Measurements from ENCODE around the gene LMBR1L. TPM values are rescaled to one million over a fixed set of nuclear protein-coding genes. Genes with fewer than 3 reads are reported as not detected.

The LMBR1L gene
- polyA plus RNA-seq, 3 donors = 22.0 to 104 (median 25.9) TPM

DNA sequence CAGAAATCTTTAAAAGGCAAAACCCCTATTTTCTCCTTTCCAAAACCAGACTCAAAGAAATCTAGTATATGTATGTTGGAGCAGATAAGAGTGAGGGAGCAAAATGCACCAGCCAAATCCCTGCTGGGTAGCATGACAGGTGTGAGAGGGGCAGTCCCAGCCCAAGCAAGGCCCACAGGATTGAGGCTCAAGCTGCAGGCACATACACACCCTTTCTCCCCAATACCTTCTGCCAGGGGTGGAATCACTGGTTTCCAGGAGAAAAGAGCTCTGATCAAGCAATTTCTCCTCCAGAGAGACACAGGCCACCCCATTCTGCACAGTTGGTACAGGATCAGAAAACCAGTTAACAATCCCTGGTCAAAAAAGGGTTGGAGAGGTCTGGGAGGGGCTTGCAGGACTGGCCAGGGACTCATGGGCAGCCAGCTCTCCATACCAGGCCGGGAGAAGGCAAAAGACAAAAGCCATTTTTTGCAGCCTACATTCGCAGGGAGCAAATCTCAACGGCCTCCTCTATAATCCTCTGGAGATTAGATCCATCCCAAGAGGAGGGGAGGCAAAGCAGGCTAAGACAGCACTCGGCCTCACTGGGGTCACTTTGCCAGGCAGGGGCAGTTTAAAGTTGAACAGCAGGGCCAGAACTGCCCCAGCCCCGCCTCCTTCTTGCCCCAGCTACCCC, 52.1 kb downstream of the LMBR1L start:
- Histone ChIP-seq H3K4me1 (ENCODE audit: control insufficient read depth in 1 of 2, insufficient read depth in 2 of 2, low read length in 2 of 2) (peaks cover 44 to 50% of the 10 kb centered on the region in 2 donors), H3K4me2 (replicated peaks; ENCODE audit: extremely low read depth, low read length, poor library complexity, severe bottlenecking) (peak overlapping the region; percentile 98), H3K79me2 (ENCODE audit: insufficient read depth, low read length) (peaks cover 77% of the 10 kb centered on the region), H3K9me3 (replicated peaks in 1 of 2; ENCODE audit: control insufficient read depth in 1 of 2, insufficient read depth in 1 of 2, low read length in 2 of 2) (no peaks in the 10 kb centered on the region), H3K9ac (ENCODE audit: insufficient read depth, low read length, poor library complexity, severe bottlenecking) (peak overlapping the region; percentile 93), H3K36me3 (replicated peaks in 1 of 2; ENCODE audit: control insufficient read depth in 1 of 2, insufficient read depth in 2 of 2, low read length in 2 of 2) (peaks cover 15 to 19% of the 10 kb centered on the region in 2 donors), H3K27me3 (ENCODE audit: control insufficient read depth in 2 of 2, insufficient read depth in 2 of 2, low read length in 2 of 2) (no peaks in the 10 kb centered on the region), H2AFZ (ENCODE audit: insufficient read depth, low read depth, low read length, poor library complexity, severe bottlenecking) (no peak overlapping the region), H4K20me1 (ENCODE audit: insufficient read depth, low read length) (peaks cover 55% of the 10 kb centered on the region), H3K4me3 (replicated peaks in 1 of 3; ENCODE audit: low read depth in 2 of 3, low read length in 3 of 3) (peak overlapping the region; percentile 75 to 97 (median 92)), H3K27ac (ENCODE audit: low read depth in 1 of 2, low read length in 2 of 2) (peak overlapping the region; percentile 66 to 92)
- Mint-ChIP-seq H3K27me3 (ENCODE audit: low read depth in 3 of 3) (peaks cover 0 to 1% (median 0%) of the 10 kb centered on the region in 3 donors), H3K36me3 (peaks cover 20 to 28% of the 10 kb centered on the region in 2 donors), H3K9me3 (no peaks in the 10 kb centered on the region), H3K27ac (peak overlapping the region; percentile 86 to 96 (median 93)), H3K4me1 (peaks cover 56% of the 10 kb centered on the region), H3K4me3 (peak overlapping the region; percentile 96 to 97)
- intact Hi-C loops (cut with micrococcal nuclease) = loop anchor here (5.0 kb wide), 2 partner anchors 41 to 74 kb away; partner anchors contain the start of genes PRKAG1 (in 2 of the 2) and TUBA1B (in 1 of the 2)
- TF ChIP-seq, protein P1, sequence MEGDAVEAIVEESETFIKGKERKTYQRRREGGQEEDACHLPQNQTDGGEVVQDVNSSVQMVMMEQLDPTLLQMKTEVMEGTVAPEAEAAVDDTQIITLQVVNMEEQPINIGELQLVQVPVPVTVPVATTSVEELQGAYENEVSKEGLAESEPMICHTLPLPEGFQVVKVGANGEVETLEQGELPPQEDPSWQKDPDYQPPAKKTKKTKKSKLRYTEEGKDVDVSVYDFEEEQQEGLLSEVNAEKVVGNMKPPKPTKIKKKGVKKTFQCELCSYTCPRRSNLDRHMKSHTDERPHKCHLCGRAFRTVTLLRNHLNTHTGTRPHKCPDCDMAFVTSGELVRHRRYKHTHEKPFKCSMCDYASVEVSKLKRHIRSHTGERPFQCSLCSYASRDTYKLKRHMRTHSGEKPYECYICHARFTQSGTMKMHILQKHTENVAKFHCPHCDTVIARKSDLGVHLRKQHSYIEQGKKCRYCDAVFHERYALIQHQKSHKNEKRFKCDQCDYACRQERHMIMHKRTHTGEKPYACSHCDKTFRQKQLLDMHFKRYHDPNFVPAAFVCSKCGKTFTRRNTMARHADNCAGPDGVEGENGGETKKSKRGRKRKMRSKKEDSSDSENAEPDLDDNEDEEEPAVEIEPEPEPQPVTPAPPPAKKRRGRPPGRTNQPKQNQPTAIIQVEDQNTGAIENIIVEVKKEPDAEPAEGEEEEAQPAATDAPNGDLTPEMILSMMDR (IDR thresholded peaks at IDR 0.05) = no peak
- 0% methylated on average over 2 of the region's 5 CpGs for whole genome bisulfite sequencing (ENCODE audit: insufficient coverage)
- no peak for DNase-seq

DNA sequence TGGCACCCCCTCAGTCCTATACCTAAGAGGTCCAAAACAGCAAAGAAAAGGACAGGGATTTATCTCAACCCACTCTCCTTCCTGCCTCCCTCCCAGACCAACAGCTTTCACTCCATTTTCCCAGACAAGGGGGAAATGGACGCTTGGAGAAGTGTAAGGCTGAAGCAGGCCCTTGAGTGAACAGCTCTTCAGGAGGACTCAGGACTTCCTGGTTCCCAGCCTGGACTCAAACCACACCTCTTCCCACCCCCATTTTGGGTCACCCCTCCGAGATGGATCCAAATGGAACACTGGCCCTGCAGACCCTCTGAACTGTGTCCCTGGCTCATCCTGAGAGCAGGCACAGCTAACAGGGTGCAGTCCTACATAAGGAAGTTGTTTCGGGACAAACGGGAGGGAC, 52.8 kb downstream of the LMBR1L start:
- Mint-ChIP-seq H3K27me3 (ENCODE audit: low read depth in 3 of 3) (peaks cover 0 to 3% (median 0%) of the 10 kb centered on the region in 3 donors), H3K4me1 (peaks cover 56% of the 10 kb centered on the region), H3K9me3 (no peaks in the 10 kb centered on the region), H3K36me3 (peaks cover 26 to 34% of the 10 kb centered on the region in 2 donors), H3K27ac (peak overlapping the region; percentile 85 to 96 (median 93)), H3K4me3 (peak overlapping the region; percentile 96 to 97)
- peak; percentile 14 to 44 (median 40) for DNase-seq
- peak overlapping the region; percentile 75 to 97 (median 92) for H3K4me3 ChIP-seq (replicated peaks in 1 of 3; ENCODE audit: low read depth in 2 of 3, low read length in 3 of 3)
- H3K79me2 ChIP-seq (ENCODE audit: insufficient read depth, low read length) = peaks cover 83% of the 10 kb centered on the region
- TF ChIP-seq, protein P1 (IDR thresholded peaks at IDR 0.05) = no peak
- intact Hi-C loops (cut with micrococcal nuclease) = loop anchor here (5.0 kb wide), 2 partner anchors 41 to 74 kb away; partner anchors contain the start of genes PRKAG1 (in 2 of the 2) and TUBA1B (in 1 of the 2)
- peak overlapping the region; percentile 15 for H2AFZ ChIP-seq (ENCODE audit: insufficient read depth, low read depth, low read length, poor library complexity, severe bottlenecking)
- H3K4me1 ChIP-seq (ENCODE audit: control insufficient read depth in 1 of 2, insufficient read depth in 2 of 2, low read length in 2 of 2) = peaks cover 44 to 50% of the 10 kb centered on the region in 2 donors
- H3K9me3 ChIP-seq (replicated peaks in 1 of 2; ENCODE audit: control insufficient read depth in 1 of 2, insufficient read depth in 1 of 2, low read length in 2 of 2) = no peaks in the 10 kb centered on the region
- H3K27me3 ChIP-seq (ENCODE audit: control insufficient read depth in 2 of 2, insufficient read depth in 2 of 2, low read length in 2 of 2) = no peaks in the 10 kb centered on the region
- H3K27ac ChIP-seq (ENCODE audit: low read depth in 1 of 2, low read length in 2 of 2) = peak overlapping the region; percentile 54 to 92
- H3K36me3 ChIP-seq (replicated peaks in 1 of 2; ENCODE audit: control insufficient read depth in 1 of 2, insufficient read depth in 2 of 2, low read length in 2 of 2) = peaks cover 21 to 25% of the 10 kb centered on the region in 2 donors
- 0% methylated on average over 1 of the region's 4 CpGs for WGBS (ENCODE audit: insufficient coverage)
- peak overlapping the region; percentile 98 for H3K4me2 ChIP-seq (replicated peaks; ENCODE audit: extremely low read depth, low read length, poor library complexity, severe bottlenecking)
- H3K9ac ChIP-seq (ENCODE audit: insufficient read depth, low read length, poor library complexity, severe bottlenecking) = peak overlapping the region; percentile 93
- H4K20me1 ChIP-seq (ENCODE audit: insufficient read depth, low read length) = peaks cover 61% of the 10 kb centered on the region
